GM18505 (cell line): Measurements from ENCODE around the gene LRP1-AS.

ENCODE experiments used
- ATAC-seq: cut with Tn5 transposase; IDR thresholded peaks from one replicate; pipeline ENCODE4 v1.9.1; 2021; ENCODE audit not compliant: unreplicated experiment
- POLR2A ChIP-seq: IDR thresholded peaks from 4 replicates; pipeline ENCODE4 v1.6.1; 2011; ENCODE audit warnings: borderline replicate concordance; ENCODE audit not compliant: insufficient read depth, insufficient read length; ENCODE audit errors: extremely low read depth

The LRP1-AS gene

DNA sequence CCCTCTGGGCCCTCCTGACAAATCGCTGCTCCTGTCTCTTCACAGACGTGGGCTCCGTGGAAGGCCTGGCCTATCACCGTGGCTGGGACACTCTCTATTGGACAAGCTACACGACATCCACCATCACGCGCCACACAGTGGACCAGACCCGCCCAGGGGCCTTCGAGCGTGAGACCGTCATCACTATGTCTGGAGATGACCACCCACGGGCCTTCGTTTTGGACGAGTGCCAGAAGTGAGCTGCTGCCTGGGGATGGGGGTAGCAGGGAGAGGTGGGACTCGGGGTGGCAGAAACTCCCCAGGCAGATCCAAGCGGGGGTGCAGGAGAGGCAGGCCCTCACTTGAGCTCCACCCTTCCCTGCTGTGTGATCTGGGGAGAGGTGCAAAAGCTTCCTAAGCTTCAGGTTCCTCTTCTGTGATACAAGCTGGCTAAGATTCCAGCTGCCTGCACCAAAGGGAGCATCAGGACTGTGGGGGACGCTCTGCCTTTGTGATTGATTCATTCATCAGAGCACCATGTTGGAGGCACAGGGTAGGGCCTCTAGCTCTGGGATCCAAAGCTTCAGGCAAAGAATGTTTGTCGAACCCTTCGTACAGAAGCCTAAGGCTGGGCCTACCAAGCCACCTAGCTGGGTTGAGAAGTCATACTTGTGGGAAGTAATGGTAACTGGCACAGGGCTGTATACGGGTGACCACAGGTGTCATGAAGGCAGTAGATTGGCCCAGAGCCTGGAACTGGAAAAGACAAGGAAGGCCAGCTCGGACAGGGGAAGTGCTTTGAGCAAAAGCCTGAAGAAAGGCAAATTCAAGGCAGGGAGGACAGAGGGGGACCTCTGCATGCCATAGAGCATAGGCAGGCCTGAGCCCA is 40.0 kb upstream of the LRP1-AS start:
- no peak for TF ChIP-seq POLR2A

DNA sequence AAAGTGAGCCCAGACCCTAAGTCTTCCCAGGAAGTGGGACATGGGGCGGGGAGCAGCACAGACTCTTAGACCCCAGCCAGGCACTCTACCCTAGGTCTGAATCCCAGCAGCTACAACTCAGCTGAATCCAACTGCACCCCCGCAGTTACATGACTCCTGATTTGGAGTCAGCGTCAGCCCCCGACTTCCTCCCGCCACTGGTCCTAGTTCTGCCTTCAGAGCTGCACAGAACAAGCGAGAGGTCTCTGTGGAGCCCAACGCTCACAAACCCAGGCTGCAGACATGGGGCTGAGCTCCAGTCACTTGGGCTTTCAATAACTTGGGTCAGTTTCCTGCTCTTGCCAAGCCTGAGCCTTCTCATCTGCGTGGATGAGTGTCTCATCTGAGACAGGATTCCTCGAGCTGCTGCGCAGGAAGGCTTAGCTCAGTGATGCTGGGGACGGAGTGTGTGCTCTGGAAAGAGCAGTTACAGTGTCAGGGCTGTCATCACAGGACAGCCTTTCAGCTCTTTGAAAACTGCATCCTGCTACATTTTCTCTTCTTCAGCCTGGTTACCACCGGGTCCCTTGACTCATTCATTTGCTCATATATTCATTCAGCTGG is 38.6 kb upstream of the LRP1-AS start:
- TF ChIP-seq POLR2A, result no peak
- no peak for ATAC-seq

More for the DNA sequence above, 40.0 kb upstream of the LRP1-AS start:
- no peak for ATAC-seq

DNA sequence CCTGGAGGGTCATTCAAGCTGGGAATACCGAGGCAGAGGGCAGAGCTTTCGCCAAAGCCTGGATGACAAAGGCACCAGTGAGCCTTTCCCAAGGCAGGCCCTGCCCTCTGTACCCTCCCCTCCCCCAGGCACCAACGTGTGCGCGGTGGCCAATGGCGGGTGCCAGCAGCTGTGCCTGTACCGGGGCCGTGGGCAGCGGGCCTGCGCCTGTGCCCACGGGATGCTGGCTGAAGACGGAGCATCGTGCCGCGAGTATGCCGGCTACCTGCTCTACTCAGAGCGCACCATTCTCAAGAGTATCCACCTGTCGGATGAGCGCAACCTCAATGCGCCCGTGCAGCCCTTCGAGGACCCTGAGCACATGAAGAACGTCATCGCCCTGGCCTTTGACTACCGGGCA is 38.0 kb upstream of the LRP1-AS start:
- no peak for TF ChIP-seq POLR2A
- ATAC-seq, result no peak

DNA sequence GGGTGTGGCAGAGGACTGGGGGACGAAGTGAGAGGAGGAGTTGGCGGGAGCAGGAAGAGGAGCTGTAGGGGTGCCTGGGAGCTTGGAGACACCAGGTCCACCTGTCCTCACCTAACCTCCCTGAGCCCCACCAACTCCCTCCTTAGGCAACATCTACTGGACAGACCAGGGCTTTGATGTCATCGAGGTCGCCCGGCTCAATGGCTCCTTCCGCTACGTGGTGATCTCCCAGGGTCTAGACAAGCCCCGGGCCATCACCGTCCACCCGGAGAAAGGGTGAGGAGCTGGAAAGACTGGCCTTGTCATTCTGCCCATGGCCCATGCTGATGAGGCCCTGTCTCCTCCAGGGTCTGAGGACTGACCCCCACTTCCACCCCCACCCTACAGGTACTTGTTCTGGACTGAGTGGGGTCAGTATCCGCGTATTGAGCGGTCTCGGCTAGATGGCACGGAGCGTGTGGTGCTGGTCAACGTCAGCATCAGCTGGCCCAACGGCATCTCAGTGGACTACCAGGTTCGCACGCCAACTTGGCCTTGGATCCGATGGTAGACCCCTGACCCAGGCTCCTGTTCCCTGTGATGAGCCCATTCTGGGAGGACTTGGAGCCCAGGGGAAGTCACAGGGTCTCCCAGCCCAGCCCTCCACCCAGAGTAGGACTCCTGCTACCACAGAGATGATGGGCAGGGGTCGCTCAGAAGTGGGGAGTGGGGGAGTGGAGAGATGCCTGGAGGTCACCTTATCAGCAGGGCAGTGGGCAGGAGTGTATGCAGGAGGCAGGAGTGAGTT is 36.7 kb upstream of the LRP1-AS start:
- ATAC-seq, result no peak
- TF ChIP-seq POLR2A, result no peak

DNA sequence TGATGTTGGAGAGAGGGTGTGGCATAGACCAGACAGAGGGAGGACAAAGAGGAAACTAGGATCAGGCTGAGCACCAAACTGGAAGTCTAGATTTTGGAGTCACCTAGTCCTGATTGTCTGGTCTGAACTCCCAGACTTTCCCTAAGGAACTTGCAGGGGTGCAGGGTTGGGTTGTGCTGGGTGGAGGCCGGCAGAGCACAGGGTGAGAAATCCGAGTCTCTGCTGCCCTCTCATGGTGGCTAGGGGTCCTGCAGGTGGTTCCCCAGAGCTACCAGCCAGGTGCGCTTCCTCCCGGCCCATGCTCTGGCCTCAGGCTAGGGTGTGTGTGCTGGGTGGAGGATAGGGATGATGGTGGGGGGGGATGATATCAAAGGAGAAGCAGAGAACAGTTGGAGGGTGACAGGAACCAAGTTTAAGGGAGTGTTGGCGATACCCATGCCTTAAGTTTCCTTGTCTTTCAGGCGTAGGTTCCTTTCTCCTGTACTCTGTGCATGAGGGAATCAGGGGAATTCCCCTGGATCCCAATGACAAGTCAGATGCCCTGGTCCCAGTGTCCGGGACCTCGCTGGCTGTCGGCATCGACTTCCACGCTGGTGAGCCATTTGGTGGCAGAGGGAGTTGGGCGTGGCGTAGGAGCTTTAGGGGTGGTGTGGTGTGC is 35.6 kb upstream of the LRP1-AS start:
- peak; percentile 54 for ATAC-seq
- no peak for TF ChIP-seq POLR2A

DNA sequence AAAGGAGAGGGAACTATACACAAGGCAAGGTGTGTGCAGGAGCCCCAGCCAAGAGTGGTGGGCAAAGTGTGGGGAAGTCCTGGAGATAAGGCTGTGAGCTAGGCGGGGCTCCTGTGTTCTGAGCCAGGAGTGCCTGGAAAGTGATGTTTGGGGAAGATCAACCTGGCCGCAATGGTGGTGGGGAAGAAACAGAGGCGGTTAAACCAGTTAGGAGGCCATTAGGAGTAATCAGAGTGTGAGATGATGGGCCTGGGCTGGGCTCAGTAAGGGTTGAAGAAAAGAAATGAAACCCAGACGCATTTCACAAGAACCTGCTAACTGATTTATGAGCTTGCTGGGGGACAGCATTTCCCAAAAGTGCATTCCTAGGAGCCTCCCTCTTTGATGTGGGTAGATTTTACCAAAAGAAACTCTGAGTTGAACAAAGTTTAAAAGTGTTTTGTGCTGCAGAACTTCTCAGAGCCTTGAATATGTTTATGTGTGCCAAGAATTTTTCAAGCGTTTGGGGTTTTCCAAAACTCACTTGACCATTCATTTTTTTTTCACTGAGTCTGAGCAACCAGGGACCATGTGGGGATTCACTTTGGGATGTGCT is 34.2 kb upstream of the LRP1-AS start:
- no peak for TF ChIP-seq POLR2A
- no peak for ATAC-seq

DNA sequence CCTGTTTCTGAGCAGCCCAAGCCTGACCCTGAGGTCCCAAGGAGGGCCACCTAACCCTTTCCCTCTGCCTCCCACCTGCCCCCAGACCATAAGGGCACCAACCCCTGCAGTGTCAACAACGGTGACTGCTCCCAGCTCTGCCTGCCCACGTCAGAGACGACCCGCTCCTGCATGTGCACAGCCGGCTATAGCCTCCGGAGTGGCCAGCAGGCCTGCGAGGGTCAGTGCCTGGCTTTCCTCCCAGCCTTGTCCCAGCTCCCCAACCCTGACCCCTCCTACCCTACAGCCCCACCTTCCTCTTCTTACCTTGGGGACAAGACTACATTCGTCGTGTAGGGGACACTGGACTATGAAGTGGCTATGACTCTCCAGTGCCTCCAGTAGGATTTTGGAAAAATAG is 33.7 kb upstream of the LRP1-AS start:
- ATAC-seq, result no peak
- TF ChIP-seq POLR2A, result no peak

DNA sequence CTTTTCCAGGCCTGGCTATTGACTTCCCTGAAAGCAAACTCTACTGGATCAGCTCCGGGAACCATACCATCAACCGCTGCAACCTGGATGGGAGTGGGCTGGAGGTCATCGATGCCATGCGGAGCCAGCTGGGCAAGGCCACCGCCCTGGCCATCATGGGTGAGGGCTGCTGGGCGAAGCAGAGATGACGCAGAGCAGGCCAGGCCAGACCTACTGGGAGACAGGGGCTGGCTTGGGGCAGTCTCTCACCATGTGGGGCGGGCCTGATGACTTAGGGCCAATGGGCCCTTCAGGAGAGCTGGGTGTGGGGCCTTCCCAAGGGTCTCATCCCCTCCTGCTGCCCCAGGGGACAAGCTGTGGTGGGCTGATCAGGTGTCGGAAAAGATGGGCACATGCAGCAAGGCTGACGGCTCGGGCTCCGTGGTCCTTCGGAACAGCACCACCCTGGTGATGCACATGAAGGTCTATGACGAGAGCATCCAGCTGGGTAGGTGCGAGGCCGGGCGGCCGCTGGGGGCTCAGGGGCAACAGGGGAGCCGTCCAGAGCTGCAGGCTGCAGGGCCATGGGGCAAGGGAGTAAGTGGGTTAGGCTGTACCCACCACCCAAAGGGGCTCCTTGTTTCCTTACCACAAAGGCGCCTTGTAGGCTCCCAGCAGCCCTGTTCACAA is 33.0 kb upstream of the LRP1-AS start:
- no peak for TF ChIP-seq POLR2A
- no peak for ATAC-seq

DNA sequence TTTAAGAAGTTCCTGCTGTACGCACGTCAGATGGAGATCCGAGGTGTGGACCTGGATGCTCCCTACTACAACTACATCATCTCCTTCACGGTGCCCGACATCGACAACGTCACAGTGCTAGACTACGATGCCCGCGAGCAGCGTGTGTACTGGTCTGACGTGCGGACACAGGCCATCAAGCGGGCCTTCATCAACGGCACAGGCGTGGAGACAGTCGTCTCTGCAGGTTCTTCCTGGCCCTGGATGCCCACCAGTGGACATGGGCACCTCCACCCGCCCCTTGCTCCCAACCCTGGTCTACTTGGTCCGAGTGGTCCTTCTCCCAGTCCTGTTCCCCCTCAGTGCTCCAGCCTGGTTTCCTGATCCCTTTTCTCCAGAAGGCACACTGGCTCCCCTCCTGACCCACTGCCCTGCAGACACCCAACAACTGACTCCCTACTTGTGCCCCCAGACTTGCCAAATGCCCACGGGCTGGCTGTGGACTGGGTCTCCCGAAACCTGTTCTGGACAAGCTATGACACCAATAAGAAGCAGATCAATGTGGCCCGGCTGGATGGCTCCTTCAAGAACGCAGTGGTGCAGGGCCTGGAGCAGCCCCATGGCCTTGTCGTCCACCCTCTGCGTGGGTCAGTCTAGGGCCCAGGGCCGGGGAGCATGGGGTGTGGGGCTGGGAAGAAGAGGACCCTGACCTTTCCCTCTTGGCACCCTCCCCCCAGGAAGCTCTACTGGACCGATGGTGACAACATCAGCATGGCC is 32.1 kb upstream of the LRP1-AS start:
- ATAC-seq, result no peak
- TF ChIP-seq POLR2A, result no peak

DNA sequence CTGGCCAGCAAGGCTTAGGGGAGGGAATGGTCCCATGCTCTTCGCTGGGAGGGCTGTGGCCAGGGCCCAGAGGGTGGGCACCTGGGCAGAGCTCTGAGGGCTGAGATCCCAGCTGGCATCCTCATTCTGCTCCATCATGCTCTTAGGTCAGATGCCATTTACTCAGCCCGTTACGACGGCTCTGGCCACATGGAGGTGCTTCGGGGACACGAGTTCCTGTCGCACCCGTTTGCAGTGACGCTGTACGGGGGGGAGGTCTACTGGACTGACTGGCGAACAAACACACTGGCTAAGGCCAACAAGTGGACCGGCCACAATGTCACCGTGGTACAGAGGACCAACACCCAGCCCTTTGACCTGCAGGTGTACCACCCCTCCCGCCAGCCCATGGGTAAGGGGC is 30.8 kb upstream of the LRP1-AS start:
- ATAC-seq, result no peak
- no peak for TF ChIP-seq POLR2A

DNA sequence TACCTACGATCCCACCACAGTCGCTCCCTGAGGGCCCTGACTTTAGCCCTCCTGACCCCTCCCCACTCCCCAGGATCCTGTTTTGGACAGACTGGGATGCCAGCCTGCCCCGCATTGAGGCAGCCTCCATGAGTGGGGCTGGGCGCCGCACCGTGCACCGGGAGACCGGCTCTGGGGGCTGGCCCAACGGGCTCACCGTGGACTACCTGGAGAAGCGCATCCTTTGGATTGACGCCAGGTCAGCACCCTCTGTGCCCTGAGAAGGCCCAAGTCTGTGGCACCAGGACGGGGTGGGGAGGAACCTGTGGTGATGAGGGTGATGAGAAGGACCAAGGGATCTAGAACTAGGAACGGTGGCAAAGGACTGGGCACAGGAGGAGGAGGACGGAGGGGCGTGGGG is 29.9 kb upstream of the LRP1-AS start:
- TF ChIP-seq POLR2A, result no peak
- ATAC-seq, result no peak

DNA sequence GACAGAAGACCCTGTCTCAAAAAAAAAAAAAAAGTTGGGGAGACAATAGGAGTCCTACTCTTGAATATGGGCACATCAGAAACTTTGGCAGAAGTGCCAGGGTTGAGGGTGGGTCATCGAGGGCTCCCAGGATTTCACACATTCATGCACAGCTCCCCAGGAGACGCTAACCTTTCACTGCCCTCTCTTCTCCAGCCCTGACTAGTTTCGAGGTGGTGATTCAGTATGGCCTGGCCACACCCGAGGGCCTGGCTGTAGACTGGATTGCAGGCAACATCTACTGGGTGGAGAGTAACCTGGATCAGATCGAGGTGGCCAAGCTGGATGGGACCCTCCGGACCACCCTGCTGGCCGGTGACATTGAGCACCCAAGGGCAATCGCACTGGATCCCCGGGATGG is 29.4 kb upstream of the LRP1-AS start:
- TF ChIP-seq POLR2A, result no peak
- ATAC-seq, result no peak
